GM12878 (cell line): ENCODE measurements around the gene SLC25A29. TPM values are rescaled to one million over a fixed set of nuclear protein-coding genes. Genes with fewer than 3 reads are reported as not detected.

ENCODE experiments used
- ATAC-seq: fragments of 200-7000 bp; cut with Tn5 transposase; 3 replicates; pipeline ENCODE4 v1.9.1; 2020; ENCODE audit warnings: mild to moderate bottlenecking, moderate library complexity
- BruUV-seq: library from RNA; stranded (reverse); fragments of 400-500 nt; replicated peaks from 2 replicates; lab custom pipeline; 2021; lab: Mats Ljungman, UMichigan
- CTCF ChIA-PET: fragments of 300-600 bp; sonication (Branson Sonifier 250); formaldehyde crosslinking; extraction: SDS; loops from one replicate; lab custom pipeline; 2021; ENCODE audit warnings: inconsistent platforms; lab: Yijun Ruan, JAX
- POLR2A ChIA-PET: fragments of 350-600 bp; formaldehyde crosslinking; extraction: SDS; loops from one replicate; lab custom pipeline; 2021; ENCODE audit warnings: inconsistent platforms; lab: Charles Lee
- RAD21 ChIA-PET: fragments of 300-600 bp; sonication (Branson Sonifier 250); formaldehyde crosslinking; loops from one replicate; lab custom pipeline; 2023; ENCODE audit warnings: antibody characterized with exemption; ENCODE audit not compliant: unreplicated experiment; lab: Charles Lee
- SMC1A ChIA-PET: fragments of 300-600 bp; sonication (Branson Sonifier 250); formaldehyde crosslinking; loops from one replicate; lab custom pipeline; 2023; ENCODE audit not compliant: unreplicated experiment, uncharacterized antibody; lab: Charles Lee
- DNase-seq: peaks from one replicate; pipeline ENCODE4 v3.0.0-alpha.2; 2011; ENCODE audit warnings: low read depth, low spot score
- FAIRE-seq: peaks from 3 replicates; lab custom pipeline; 2011; peaks lifted over from hg19 to GRCh38; lab: Jason Lieb, UNC
- H2AFZ ChIP-seq: 2 replicates; pipeline ENCODE4 v1.6.0; 2011; ENCODE audit warnings: low read depth, low read length, control low read depth; ENCODE audit not compliant: control insufficient read depth
- H3K27ac ChIP-seq: 2 replicates; pipeline ENCODE4 v1.5.1; 2011; ENCODE audit warnings: control low read depth; ENCODE audit not compliant: control insufficient read depth, insufficient read depth
- H3K27me3 ChIP-seq, 2 experiments: replicated peaks in 1 of 2; 2 replicates each; pipeline versions ENCODE4 v1.6.0 to v1.6.1; 2011; ENCODE audit warnings: low read length in 1 of 2; ENCODE audit not compliant: control insufficient read depth in 2 of 2, insufficient read depth in 2 of 2
- H3K36me3 ChIP-seq, 2 experiments: 2 replicates each; pipeline ENCODE4 v1.5.1; 2011; ENCODE audit warnings: low read length in 1 of 2; ENCODE audit not compliant: control insufficient read depth in 2 of 2, insufficient read depth in 2 of 2
- H3K4me1 ChIP-seq: 2 replicates; pipeline ENCODE4 v1.6.1; 2011; ENCODE audit warnings: mild to moderate bottlenecking, low read length, moderate library complexity, mixed read lengths; ENCODE audit not compliant: control insufficient read depth, insufficient read depth
- H3K4me2 ChIP-seq: 2 replicates; pipeline ENCODE4 v1.6.0; 2011; ENCODE audit warnings: control low read depth; ENCODE audit not compliant: control insufficient read depth, insufficient read depth
- H3K4me3 ChIP-seq: fragments of 200-600 bp; sonication (generic); 2 replicates; pipeline ENCODE4 v1.5.1; 2016
- H3K79me2 ChIP-seq: 2 replicates; pipeline ENCODE4 v1.6.0; 2011; ENCODE audit warnings: low read length; ENCODE audit not compliant: control insufficient read depth, insufficient read depth
- H3K9ac ChIP-seq: 2 replicates; pipeline ENCODE4 v1.8.0; 2011; ENCODE audit warnings: low read length, control low read depth, mixed read lengths; ENCODE audit not compliant: control insufficient read depth, insufficient read depth
- H3K9me3 ChIP-seq: replicated peaks from 3 replicates; pipeline ENCODE4 v1.5.1; 2011; ENCODE audit warnings: mild to moderate bottlenecking, low read length; ENCODE audit not compliant: control insufficient read depth, insufficient read depth
- H4K20me1 ChIP-seq: 2 replicates; pipeline ENCODE4 v1.6.0; 2011; ENCODE audit not compliant: control insufficient read depth, insufficient read depth
- ATF3 ChIP-seq: IDR thresholded peaks from 2 replicates; pipeline ENCODE4 v1.6.1; 2011; ENCODE audit warnings: low read depth, mild to moderate bottlenecking, low read length, moderate library complexity, borderline replicate concordance; ENCODE audit errors: extremely low read depth
- MTA2 ChIP-seq: fragments of 450-650 bp; IDR thresholded peaks from 2 replicates; pipeline ENCODE4 v1.6.1; 2016; ENCODE audit warnings: low read depth, mild to moderate bottlenecking, moderate library complexity
- RUNX3 ChIP-seq: IDR thresholded peaks from 2 replicates; pipeline ENCODE4 v1.6.1; 2012; ENCODE audit warnings: low read length, inconsistent platforms
- USF2 ChIP-seq: IDR thresholded peaks from 2 replicates; pipeline ENCODE4 v1.6.1; 2011; ENCODE audit warnings: low read depth, low read length, improper control_type of control experiment, borderline replicate concordance
- ZBTB4 ChIP-seq: fragments of 450-650 bp; formaldehyde crosslinking; IDR thresholded peaks from 2 replicates; pipeline ENCODE4 v1.4.0; 2022; ENCODE audit warnings: mild to moderate bottlenecking, moderate library complexity
- ZNF687 ChIP-seq: fragments of 450-650 bp; IDR thresholded peaks from 2 replicates; pipeline ENCODE4 v1.6.1; 2017; ENCODE audit warnings: mild to moderate bottlenecking, moderate library complexity
- WGBS: methylation state at CpG from one replicate; pipeline ENCODE4 v1.1.6; 2016; ENCODE audit warnings: low lambda C conversion rate; ENCODE audit not compliant: insufficient replicate concordance, insufficient coverage; ENCODE audit errors: missing lambda C conversion rate; 5-methylcytosine and 5-hydroxymethylcytosine counted together
- in situ Hi-C: fragments of 300-500 bp; cut with MboI; formaldehyde crosslinking; loops from 9 replicates; pipeline ENCODE4 v1.14.3; 2018; ENCODE audit warnings: mixed read lengths
- intact Hi-C: fragments of 100-400 bp; cut with micrococcal nuclease; formaldehyde crosslinking; loops from one replicate; pipeline ENCODE4 v1.14.2; 2022; ENCODE audit not compliant: unreplicated experiment
- polyA plus RNA-seq, 11 experiments: library from polyadenylated mRNA; depleted of rRNA in 4 of 11; unstranded in 6 of 11; stranded (reverse) in 5 of 11; fragments of >200 nt; fragmentation: Nextera tagmentation in 4 of 11; fragmentation: Illumina TruSeq in 1 of 11; extraction: Ambion mirVana in 4 of 11; extraction: Trizol in 1 of 11; gene quantifications; 1 replicate in 1 of 11; 2 replicates in 10 of 11; pipeline versions ENCODE4 v1.2.1 to v1.2.3, GENCODE V29; 2011 to 2016; ENCODE audit warnings: inconsistent platforms in 2 of 11, missing spikeins in 2 of 11, low read depth in 1 of 11
- total RNA-seq, 4 experiments: library from RNA; depleted of rRNA in 3 of 4; stranded (reverse); fragments of >200 nt in 3 of 4; fragmentation: Illumina TruSeq in 1 of 4; extraction: Trizol in 1 of 4; gene quantifications; 2 replicates each; pipeline versions ENCODE4 v1.2.1 to v1.2.3, GENCODE V29; 2013 to 2021

SLC25A29 gene
- total and polyA plus RNA-seq, 10 of the 15 experiments (the other 5 are each of a cell fraction or from before 2014, with no cell fraction given) = 0.42 to 13.3 (median 4.0) TPM; not detected in 1

- no peaks in the 10 kb centered on the region for H3K27me3 ChIP-seq
- H3K27ac ChIP-seq = no peak overlapping the region
- no peak overlapping the region for H3K4me3 ChIP-seq
- POLR2A ChIA-PET = interaction anchor here (0.6 to 1.6 kb wide), 4 partner anchors 15 to 78 kb away, joined by 3 to 9 read pairs (median 4); a partner anchor contains a TSS
- no TSS peak for BruUV-seq
- SMC1A ChIA-PET = interaction anchor here (0.6 to 1.8 kb wide), 3 partner anchors 55 to 88 kb away, joined by 3 to 5 read pairs (median 5); partner anchors contain the start of gene WDR25
- FAIRE-seq (no peak), ATAC-seq (peak; percentile 96), DNase-seq (peak; percentile 35)
- no peaks in the 10 kb centered on the region for H4K20me1 ChIP-seq
- WGBS = 39% methylated on average over 30 of the region's 30 CpGs
- H3K36me3 ChIP-seq = no peaks in the 10 kb centered on the region
- H3K4me2 ChIP-seq = peak overlapping the region; percentile 26; the same call in 1 of the 2 replicates
- H3K79me2 ChIP-seq = no peaks in the 10 kb centered on the region
- H3K4me1 ChIP-seq = peaks cover 16% of the 10 kb centered on the region
- H3K9ac ChIP-seq = no peak overlapping the region
- no peak overlapping the region; the same call in 1 of the 2 replicates for H2AFZ ChIP-seq
- H3K9me3 ChIP-seq = no peaks in the 10 kb centered on the region
- in situ Hi-C loops = no loop called here
- CTCF ChIA-PET = interaction anchor here (0.7 to 4.4 kb wide), 11 partner anchors 8 to 105 kb away, joined by 3 to 39 read pairs (median 4); partner anchors contain the start of gene WDR25
- intact Hi-C loops = no loop called here
- RAD21 ChIA-PET = interaction anchor here (0.7 to 1.3 kb wide), 2 partner anchors 78 to 80 kb away, joined by 3 to 7 read pairs; a partner anchor contains a TSS
- TF ChIP-seq ZNF687 (peak; percentile 96), ZBTB4 (CRISPR knock-in tag) (no peak), MTA2 (peak; percentile 22; the same call in 1 of the 2 replicates), RUNX3 (0 out of 2 replicates have a peak, but pooled peaks have one; percentile 21), USF2 (peak; percentile 31), ATF3 (no peak)
Observed at GRCh38 chr14:100297320-100298300, 8.6 kb downstream of the SLC25A29 start.
